Measurements from ENCODE around the gene MYBPC2.
"Not testable (repeated sequence)": the region's sequence is repeated elsewhere in the genome, so short reads cannot be mapped to it uniquely, and the experiment has no call there.

Gene MYBPC2

GRCh38 chr19:50432221-50433028 is at the start of gene MYBPC2:
MYBPC2 (plus strand) TSS chr19:50432892; CDS start chr19:50432954, 62 bp downstream.
- Histone ChIP-seq H3K27ac (ENCODE audit: low read depth, low read length) (no peak within 1 kb of the TSS), H3K9ac (ENCODE audit: low read length) (no peak within 1 kb of the TSS), H3K36me3 (ENCODE audit: insufficient read depth, low read length) (no peaks in the 10 kb centered on the region), H3K27me3 (ENCODE audit: control insufficient read depth in 1 of 2, insufficient read depth in 2 of 2, low read length in 2 of 2) (peaks cover 9 to 51% of the 10 kb centered on the region in 2 donors), H3K4me1 (ENCODE audit: insufficient read depth, low read length) (peaks cover 9% of the 10 kb centered on the region), H3K4me3 (ENCODE audit: low read depth in 1 of 2, low read length in 2 of 2) (peak within 1 kb of the TSS in 1 of 2 donors; percentile 74), H3K9me3 (ENCODE audit: low read length) (no peaks in the 10 kb centered on the region)

GRCh38 chr19:50383001-50383851 is 49.5 kb upstream of the MYBPC2 start:
- H3K9me3 ChIP-seq (ENCODE audit: low read length), result no peaks in the 10 kb centered on the region
- peak overlapping the region; percentile 81 to 86 for H3K4me3 ChIP-seq (ENCODE audit: low read depth in 1 of 2, low read length in 2 of 2)
- H3K9ac ChIP-seq (ENCODE audit: low read length), result no peak overlapping the region
- peaks cover 9% of the 10 kb centered on the region for H3K4me1 ChIP-seq (ENCODE audit: insufficient read depth, low read length)
- H3K36me3 ChIP-seq (ENCODE audit: insufficient read depth, low read length), result peaks cover 33% of the 10 kb centered on the region
- H3K27ac ChIP-seq (ENCODE audit: low read depth, low read length), result peak overlapping the region; percentile 83
- H3K27me3 ChIP-seq (ENCODE audit: control insufficient read depth in 1 of 2, insufficient read depth in 2 of 2, low read length in 2 of 2), result no peaks in the 10 kb centered on the region

- peak within 1 kb of the TSS; percentile 81 to 86 for H3K4me3 ChIP-seq (ENCODE audit: low read depth in 1 of 2, low read length in 2 of 2)
- H3K36me3 ChIP-seq (ENCODE audit: insufficient read depth, low read length), result peaks cover 24% of the 10 kb centered on the region
- H3K9ac ChIP-seq (ENCODE audit: low read length), result peak within 1 kb of the TSS; percentile 50
- peaks cover 9% of the 10 kb centered on the region for H3K4me1 ChIP-seq (ENCODE audit: insufficient read depth, low read length)
- no peaks in the 10 kb centered on the region for H3K27me3 ChIP-seq (ENCODE audit: control insufficient read depth in 1 of 2, insufficient read depth in 2 of 2, low read length in 2 of 2)
- no peaks in the 10 kb centered on the region for H3K9me3 ChIP-seq (ENCODE audit: low read length)
- peak within 1 kb of the TSS; percentile 83 for H3K27ac ChIP-seq (ENCODE audit: low read depth, low read length)
Observed at GRCh38 chr19:50383852-50384684, 48.6 kb upstream of the MYBPC2 start, which contains the start of gene POLD1. POLD1 (plus strand) TSS chr19:50384347; CDS start chr19:50398852, 14,505 bp downstream.

GRCh38 chr19:50384685-50385535 is 47.8 kb upstream of the MYBPC2 start:
- Histone ChIP-seq H3K9me3 (ENCODE audit: low read length) (no peaks in the 10 kb centered on the region), H3K4me3 (ENCODE audit: low read depth in 1 of 2, low read length in 2 of 2) (peak overlapping the region; percentile 81 to 86), H3K27ac (ENCODE audit: low read depth, low read length) (peak overlapping the region; percentile 83), H3K36me3 (ENCODE audit: insufficient read depth, low read length) (peaks cover 16% of the 10 kb centered on the region), H3K9ac (ENCODE audit: low read length) (peak overlapping the region; percentile 50), H3K27me3 (ENCODE audit: control insufficient read depth in 1 of 2, insufficient read depth in 2 of 2, low read length in 2 of 2) (no peaks in the 10 kb centered on the region), H3K4me1 (ENCODE audit: insufficient read depth, low read length) (peaks cover 9% of the 10 kb centered on the region)

GRCh38 chr19:50387176-50387867 is 45.4 kb upstream of the MYBPC2 start:
- Histone ChIP-seq H3K9ac (ENCODE audit: low read length) (no peak overlapping the region), H3K27ac (ENCODE audit: low read depth, low read length) (no peak overlapping the region), H3K4me3 (ENCODE audit: low read depth in 1 of 2, low read length in 2 of 2) (no peak overlapping the region)

GRCh38 chr19:50387868-50388245 is 44.8 kb upstream of the MYBPC2 start:
- no peaks in the 10 kb centered on the region for H3K9me3 ChIP-seq (ENCODE audit: low read length)
- no peak overlapping the region for H3K9ac ChIP-seq (ENCODE audit: low read length)
- no peaks in the 10 kb centered on the region for H3K36me3 ChIP-seq (ENCODE audit: insufficient read depth, low read length)
- H3K27me3 ChIP-seq (ENCODE audit: control insufficient read depth in 1 of 2, insufficient read depth in 2 of 2, low read length in 2 of 2), result no peaks in the 10 kb centered on the region
- peaks cover 9% of the 10 kb centered on the region for H3K4me1 ChIP-seq (ENCODE audit: insufficient read depth, low read length)
- no peak overlapping the region for H3K4me3 ChIP-seq (ENCODE audit: low read depth in 1 of 2, low read length in 2 of 2)
- no peak overlapping the region for H3K27ac ChIP-seq (ENCODE audit: low read depth, low read length)

More at GRCh38 chr19:50387176-50387867, 45.4 kb upstream of the MYBPC2 start:
- H3K4me1 ChIP-seq (ENCODE audit: insufficient read depth, low read length), result peaks cover 9% of the 10 kb centered on the region
- H3K9me3 ChIP-seq (ENCODE audit: low read length), result no peaks in the 10 kb centered on the region
- no peaks in the 10 kb centered on the region for H3K36me3 ChIP-seq (ENCODE audit: insufficient read depth, low read length)
- H3K27me3 ChIP-seq (ENCODE audit: control insufficient read depth in 1 of 2, insufficient read depth in 2 of 2, low read length in 2 of 2), result no peaks in the 10 kb centered on the region

- not testable (repeated sequence) for H3K27me3 ChIP-seq (ENCODE audit: control insufficient read depth in 1 of 2, insufficient read depth in 2 of 2, low read length in 2 of 2); H3K27ac ChIP-seq (ENCODE audit: low read depth, low read length); H3K36me3 ChIP-seq (ENCODE audit: insufficient read depth, low read length); H3K4me3 ChIP-seq (ENCODE audit: low read depth in 1 of 2, low read length in 2 of 2); H3K9ac ChIP-seq (ENCODE audit: low read length); H3K4me1 ChIP-seq (ENCODE audit: insufficient read depth, low read length); H3K9me3 ChIP-seq (ENCODE audit: low read length)
Observed at GRCh38 chr19:50390295-50390694, 42.4 kb upstream of the MYBPC2 start.

- H3K4me1 ChIP-seq (ENCODE audit: insufficient read depth, low read length); H3K9me3 ChIP-seq (ENCODE audit: low read length); H3K4me3 ChIP-seq (ENCODE audit: low read depth in 1 of 2, low read length in 2 of 2); H3K27ac ChIP-seq (ENCODE audit: low read depth, low read length); H3K27me3 ChIP-seq (ENCODE audit: control insufficient read depth in 1 of 2, insufficient read depth in 2 of 2, low read length in 2 of 2); H3K36me3 ChIP-seq (ENCODE audit: insufficient read depth, low read length); H3K9ac ChIP-seq (ENCODE audit: low read length): not testable (repeated sequence)
Observed at GRCh38 chr19:50390952-50391351, 41.7 kb upstream of the MYBPC2 start.

GRCh38 chr19:50392759-50393158 is 39.9 kb upstream of the MYBPC2 start:
- Histone ChIP-seq H3K27ac (ENCODE audit: low read depth, low read length) (no peak overlapping the region), H3K4me1 (ENCODE audit: insufficient read depth, low read length) (no peaks in the 10 kb centered on the region), H3K9me3 (ENCODE audit: low read length) (no peaks in the 10 kb centered on the region), H3K27me3 (ENCODE audit: control insufficient read depth in 1 of 2, insufficient read depth in 2 of 2, low read length in 2 of 2) (no peaks in the 10 kb centered on the region), H3K9ac (ENCODE audit: low read length) (no peak overlapping the region), H3K36me3 (ENCODE audit: insufficient read depth, low read length) (no peaks in the 10 kb centered on the region), H3K4me3 (ENCODE audit: low read depth in 1 of 2, low read length in 2 of 2) (no peak overlapping the region)

- Histone ChIP-seq H3K9ac (ENCODE audit: low read length) (no peak overlapping the region), H3K36me3 (ENCODE audit: insufficient read depth, low read length) (no peaks in the 10 kb centered on the region), H3K27me3 (ENCODE audit: control insufficient read depth in 1 of 2, insufficient read depth in 2 of 2, low read length in 2 of 2) (no peaks in the 10 kb centered on the region), H3K27ac (ENCODE audit: low read depth, low read length) (no peak overlapping the region), H3K4me3 (ENCODE audit: low read depth in 1 of 2, low read length in 2 of 2) (no peak overlapping the region), H3K9me3 (ENCODE audit: low read length) (no peaks in the 10 kb centered on the region), H3K4me1 (ENCODE audit: insufficient read depth, low read length) (no peaks in the 10 kb centered on the region)
Observed at GRCh38 chr19:50393589-50393988, 39.1 kb upstream of the MYBPC2 start.

All from muscle layer of colon (tissue), 2 donors.